MM.1S (cell line): ENCODE measurements around the gene BTBD6.

Source experiments
- EZH2phosphoT487 ChIP-seq: fragments of 300-600 bp; sonication (generic); IDR thresholded peaks from 2 replicates; pipeline ENCODE4 v1.6.1; 2018; ENCODE audit warnings: antibody characterized with exemption, low read length
- TF ChIP-seq, protein P1 (sequence below): fragments of 300-600 bp; sonication (generic); IDR thresholded peaks from 2 replicates; pipeline ENCODE4 v1.5.1; 2016; ENCODE audit warnings: antibody characterized with exemption, low read length, mixed read lengths

DNA sequence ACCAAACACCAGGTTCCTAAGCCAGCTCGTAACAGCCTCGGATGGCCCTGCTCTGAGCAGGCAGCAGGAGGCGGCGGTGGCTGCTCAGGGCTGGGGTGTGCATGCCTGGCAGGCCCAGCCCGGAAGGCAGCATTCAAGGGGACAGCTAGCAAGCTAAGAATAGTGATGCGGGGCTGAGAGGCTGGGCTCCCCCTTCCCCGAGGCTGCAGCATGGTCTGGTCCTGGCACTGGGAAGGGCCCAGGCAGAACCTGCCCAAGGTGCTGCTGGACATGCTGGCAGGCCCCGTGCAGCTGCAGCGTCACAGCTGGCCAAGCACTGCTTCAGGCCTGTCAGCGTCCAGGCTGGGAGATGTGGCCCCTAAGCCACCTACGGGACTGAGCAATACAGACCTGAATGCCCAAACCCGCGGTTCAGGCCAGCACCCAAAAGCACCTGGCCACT, 40.9 kb upstream of the BTBD6 start:
- TF ChIP-seq EZH2phosphoT487: no peak
- TF ChIP-seq, protein P1, sequence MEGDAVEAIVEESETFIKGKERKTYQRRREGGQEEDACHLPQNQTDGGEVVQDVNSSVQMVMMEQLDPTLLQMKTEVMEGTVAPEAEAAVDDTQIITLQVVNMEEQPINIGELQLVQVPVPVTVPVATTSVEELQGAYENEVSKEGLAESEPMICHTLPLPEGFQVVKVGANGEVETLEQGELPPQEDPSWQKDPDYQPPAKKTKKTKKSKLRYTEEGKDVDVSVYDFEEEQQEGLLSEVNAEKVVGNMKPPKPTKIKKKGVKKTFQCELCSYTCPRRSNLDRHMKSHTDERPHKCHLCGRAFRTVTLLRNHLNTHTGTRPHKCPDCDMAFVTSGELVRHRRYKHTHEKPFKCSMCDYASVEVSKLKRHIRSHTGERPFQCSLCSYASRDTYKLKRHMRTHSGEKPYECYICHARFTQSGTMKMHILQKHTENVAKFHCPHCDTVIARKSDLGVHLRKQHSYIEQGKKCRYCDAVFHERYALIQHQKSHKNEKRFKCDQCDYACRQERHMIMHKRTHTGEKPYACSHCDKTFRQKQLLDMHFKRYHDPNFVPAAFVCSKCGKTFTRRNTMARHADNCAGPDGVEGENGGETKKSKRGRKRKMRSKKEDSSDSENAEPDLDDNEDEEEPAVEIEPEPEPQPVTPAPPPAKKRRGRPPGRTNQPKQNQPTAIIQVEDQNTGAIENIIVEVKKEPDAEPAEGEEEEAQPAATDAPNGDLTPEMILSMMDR: no peak
